DND-41 (cell line): ENCODE results near the gene ADCY2.

Experiments
- CTCF ChIP-seq: IDR thresholded peaks from 2 replicates; pipeline ENCODE4 v1.5.1; 2012; ENCODE audit warnings: borderline replicate concordance, low read length, moderate library complexity, mild to moderate bottlenecking; ENCODE audit not compliant: poor library complexity, severe bottlenecking; ENCODE audit errors: extremely low read depth
- EZH2 ChIP-seq: IDR thresholded peaks from 3 replicates; pipeline ENCODE4 v1.6.1; 2012; ENCODE audit warnings: borderline replicate concordance, low read depth, mild to moderate bottlenecking, moderate library complexity, low read length, inconsistent platforms; ENCODE audit not compliant: severe bottlenecking

DNA sequence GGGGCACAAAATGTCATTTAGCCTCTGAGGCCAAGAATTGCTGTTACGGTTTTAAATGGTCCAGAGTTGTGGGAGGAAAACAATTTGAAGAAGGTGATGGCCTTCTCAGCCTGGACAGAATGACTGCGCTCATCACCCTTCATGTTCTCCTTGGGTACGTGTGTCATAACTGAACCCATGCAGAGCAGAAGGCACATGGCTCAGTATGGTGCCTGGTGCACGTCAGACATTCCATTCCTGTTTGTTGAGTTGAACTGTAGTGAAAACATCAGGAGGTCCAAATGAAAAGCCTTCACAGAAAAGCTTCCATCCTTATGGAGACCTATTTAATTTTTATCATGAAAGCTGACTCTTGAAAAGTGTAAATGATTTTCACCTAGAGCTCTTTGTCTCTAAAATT is 321.8 kb downstream of the ADCY2 start:
- TF ChIP-seq CTCF (no peak), EZH2 (no peak)
